ENCODE results near the gene FKBP5.

The FKBP5 gene

DNA sequence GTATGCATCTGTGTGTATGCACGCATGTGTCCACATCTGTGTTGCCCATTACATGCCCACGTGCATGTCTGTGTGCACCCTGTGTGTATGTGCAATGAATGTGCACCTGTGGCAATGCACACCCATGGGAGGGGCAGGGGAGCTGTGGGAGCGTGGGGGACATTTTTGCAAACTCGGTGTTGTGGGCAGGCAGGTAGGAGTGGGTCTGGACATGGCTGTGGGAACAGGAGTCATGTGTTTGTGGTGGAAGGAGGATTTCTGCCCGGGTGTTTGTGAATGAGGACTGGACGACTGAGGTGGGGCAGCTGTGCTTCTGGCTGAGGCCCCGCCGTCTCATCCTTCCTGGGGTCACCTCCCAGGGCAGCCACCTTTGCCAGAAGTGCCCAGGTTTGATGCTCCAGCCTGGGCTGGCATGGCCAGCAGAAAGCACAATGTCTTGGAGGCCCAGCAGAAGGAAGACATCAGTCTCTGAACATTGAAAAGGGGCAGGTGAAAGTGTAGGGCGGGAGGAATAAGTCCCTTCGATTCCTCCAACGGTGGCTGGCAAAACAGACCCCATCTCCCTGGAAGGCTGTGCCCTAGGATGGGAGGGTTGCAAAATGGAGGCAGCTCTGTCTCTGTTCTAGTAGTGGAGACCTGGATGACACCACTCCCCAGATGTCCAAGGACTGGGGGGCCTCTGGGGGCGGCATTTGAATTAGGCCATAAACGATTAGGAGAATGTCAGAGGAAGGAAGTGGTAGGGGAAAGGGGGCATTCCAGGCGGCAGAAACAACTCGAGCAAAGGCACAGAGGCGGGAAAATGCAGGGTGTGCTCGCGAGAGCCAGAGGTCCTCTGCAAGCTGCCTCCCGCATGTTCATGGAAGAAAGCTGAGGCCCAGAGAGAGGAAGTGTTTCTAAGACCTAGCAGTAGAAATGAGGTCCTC is 29.0 kb upstream of the FKBP5 start:
- H3K4me3 ChIP-seq (replicated peaks in 1 of 2; ENCODE audit: low read depth in 2 of 2, low read length in 2 of 2) = no peak overlapping the region
- no peak for DNase-seq (ENCODE audit: low read depth in 2 of 2)
- TF ChIP-seq, protein P1, sequence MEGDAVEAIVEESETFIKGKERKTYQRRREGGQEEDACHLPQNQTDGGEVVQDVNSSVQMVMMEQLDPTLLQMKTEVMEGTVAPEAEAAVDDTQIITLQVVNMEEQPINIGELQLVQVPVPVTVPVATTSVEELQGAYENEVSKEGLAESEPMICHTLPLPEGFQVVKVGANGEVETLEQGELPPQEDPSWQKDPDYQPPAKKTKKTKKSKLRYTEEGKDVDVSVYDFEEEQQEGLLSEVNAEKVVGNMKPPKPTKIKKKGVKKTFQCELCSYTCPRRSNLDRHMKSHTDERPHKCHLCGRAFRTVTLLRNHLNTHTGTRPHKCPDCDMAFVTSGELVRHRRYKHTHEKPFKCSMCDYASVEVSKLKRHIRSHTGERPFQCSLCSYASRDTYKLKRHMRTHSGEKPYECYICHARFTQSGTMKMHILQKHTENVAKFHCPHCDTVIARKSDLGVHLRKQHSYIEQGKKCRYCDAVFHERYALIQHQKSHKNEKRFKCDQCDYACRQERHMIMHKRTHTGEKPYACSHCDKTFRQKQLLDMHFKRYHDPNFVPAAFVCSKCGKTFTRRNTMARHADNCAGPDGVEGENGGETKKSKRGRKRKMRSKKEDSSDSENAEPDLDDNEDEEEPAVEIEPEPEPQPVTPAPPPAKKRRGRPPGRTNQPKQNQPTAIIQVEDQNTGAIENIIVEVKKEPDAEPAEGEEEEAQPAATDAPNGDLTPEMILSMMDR (IDR thresholded peaks at IDR 0.05; ENCODE audit: low read depth, low read length) = no peak

DNA sequence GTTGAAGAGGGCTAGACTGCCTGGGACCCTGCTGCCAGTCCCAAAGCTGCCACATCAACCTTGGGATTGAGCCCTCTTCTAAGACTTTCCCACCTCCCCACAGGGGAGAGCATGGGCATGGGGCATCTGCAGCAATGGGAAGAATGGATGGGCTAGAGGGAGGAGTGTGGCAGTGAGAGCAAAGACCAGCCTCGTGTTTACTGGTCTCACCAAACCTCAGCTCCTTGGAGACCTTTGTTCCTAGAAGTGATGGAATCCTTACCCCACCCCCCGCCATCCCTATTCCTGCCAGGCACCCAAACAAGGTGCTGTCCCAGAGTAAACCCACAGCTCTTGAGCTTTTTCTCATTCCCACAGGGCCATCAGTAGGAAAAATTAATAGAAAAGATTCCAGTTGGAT is 28.1 kb upstream of the FKBP5 start:
- no peak for DNase-seq (ENCODE audit: low read depth in 2 of 2)

DNA sequence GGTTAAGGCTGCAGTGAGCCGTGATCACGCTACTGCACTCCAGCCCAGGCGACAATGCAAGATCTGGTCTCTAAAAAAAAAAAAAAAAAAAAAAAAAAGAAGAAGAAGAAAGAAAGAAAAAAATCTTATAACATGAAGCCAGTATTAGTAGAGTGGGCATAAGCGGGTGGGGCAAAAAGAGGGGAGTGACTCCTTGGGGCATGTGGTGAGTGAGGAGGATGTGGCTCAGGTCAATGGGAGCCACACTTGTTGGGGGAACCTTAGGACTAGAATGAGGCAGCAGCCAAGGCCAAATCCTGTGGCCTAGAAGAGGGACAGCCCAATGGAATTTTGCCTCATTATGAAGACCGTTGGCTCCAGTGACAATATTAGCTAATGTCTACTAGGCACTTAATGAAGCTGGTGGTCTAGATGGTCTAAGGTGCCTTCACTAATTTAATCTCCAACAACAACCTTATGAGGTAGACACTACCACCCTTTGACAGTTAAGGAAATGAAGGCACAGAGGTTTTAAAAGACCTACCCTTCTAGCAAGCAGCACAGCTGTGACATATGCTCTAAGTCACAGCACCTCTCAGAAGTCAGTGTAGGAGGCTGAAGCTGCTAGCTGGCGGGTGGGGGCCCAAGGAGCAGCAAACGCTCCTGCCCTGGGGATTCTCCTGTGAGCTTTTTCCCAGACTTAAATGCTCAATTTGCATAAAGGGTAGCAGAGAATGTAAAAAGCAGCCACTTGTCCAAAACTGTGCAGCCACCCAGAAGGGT is 24.5 kb upstream of the FKBP5 start:
- DNase-seq (ENCODE audit: low read depth in 2 of 2) = no peak
- H3K4me3 ChIP-seq (replicated peaks in 1 of 2; ENCODE audit: low read depth in 2 of 2, low read length in 2 of 2) = no peak overlapping the region
- TF ChIP-seq, protein P1 (IDR thresholded peaks at IDR 0.05; ENCODE audit: low read depth, low read length) = no peak

More for the DNA sequence above, 28.1 kb upstream of the FKBP5 start:
- no peak overlapping the region for H3K4me3 ChIP-seq (replicated peaks in 1 of 2; ENCODE audit: low read depth in 2 of 2, low read length in 2 of 2)
- TF ChIP-seq, protein P1 (IDR thresholded peaks at IDR 0.05; ENCODE audit: low read depth, low read length) = no peak

DNA sequence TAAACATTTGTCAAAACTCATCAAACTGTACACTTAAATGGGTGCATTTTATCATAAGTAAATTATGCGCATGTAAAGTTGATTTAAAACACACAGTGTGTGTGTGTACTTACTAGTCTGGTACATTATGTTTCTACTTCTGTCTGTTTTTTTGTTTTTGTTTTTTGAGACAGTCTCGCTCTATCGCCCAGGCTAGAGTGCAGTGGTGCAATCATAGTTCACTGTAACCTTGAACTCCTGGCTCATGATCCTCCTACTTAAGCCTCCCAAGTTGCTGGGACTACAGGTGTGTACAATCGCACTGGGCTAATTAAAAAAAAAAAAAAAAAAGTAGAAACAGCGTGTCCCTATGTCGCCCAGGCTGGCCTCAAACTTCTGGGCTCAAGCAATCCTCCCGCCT is 23.0 kb upstream of the FKBP5 start:
- H3K4me3 ChIP-seq (replicated peaks in 1 of 2; ENCODE audit: low read depth in 2 of 2, low read length in 2 of 2) = no peak overlapping the region
- no peak for DNase-seq (ENCODE audit: low read depth in 2 of 2)
- TF ChIP-seq, protein P1 (IDR thresholded peaks at IDR 0.05; ENCODE audit: low read depth, low read length) = no peak

DNA sequence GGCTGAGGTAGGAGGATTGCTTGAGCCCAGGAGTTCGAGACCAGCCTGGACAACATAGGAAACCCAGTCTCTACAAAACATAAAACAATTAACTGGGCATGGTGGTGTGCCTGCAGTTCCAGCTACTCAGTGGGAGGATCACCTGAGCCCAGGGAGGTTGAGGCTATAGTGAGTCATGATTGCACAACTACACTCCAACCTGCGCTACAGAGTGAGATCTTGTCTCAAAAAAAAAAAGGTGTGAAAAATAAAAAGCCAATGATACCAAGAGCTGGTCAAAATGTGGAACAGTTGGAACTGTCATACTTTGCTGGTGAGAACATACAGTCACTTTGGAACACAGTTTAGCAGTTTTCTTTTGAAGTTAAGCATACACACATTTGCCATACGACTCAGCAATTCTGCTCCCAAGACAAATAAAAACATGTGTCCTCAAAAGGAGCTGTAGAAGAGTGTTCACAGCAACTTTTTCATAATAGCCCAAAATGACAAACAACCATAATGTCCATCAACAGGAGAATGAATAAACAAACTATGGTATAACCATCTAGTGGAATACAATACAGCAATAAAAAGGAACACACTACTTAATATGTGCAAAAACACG is 21.6 kb upstream of the FKBP5 start:
- TF ChIP-seq, protein P1 (IDR thresholded peaks at IDR 0.05; ENCODE audit: low read depth, low read length) = no peak
- H3K4me3 ChIP-seq (replicated peaks in 1 of 2; ENCODE audit: low read depth in 2 of 2, low read length in 2 of 2) = no peak overlapping the region
- DNase-seq (ENCODE audit: low read depth in 2 of 2) = peak in 1 of 2 donors; percentile 58

DNA sequence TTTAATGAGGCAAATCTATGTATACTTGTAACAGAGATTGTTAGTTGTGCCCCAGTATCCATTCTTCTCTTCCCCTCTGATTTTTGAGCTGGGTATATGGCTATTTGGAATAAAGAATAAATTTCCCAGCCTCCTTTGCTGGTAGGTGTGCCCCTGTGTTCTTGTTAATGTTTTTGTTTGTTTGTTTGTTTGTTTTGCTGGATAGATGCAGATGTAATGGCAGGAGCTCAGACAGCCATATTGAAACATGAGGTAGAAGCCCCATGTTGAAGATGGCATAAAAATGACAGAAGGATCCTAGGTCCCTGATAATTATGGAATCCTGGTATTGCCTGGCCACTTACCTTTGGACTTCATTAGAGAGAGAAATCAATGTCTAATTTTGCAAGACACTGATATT is 19.9 kb upstream of the FKBP5 start:
- H3K4me3 ChIP-seq (replicated peaks in 1 of 2; ENCODE audit: low read depth in 2 of 2, low read length in 2 of 2) = no peak overlapping the region
- TF ChIP-seq, protein P1 (IDR thresholded peaks at IDR 0.05; ENCODE audit: low read depth, low read length) = no peak
- no peak for DNase-seq (ENCODE audit: low read depth in 2 of 2)
